Large intestine (tissue), 3 donors: ENCODE measurements around the gene CD101. TPM values are rescaled to one million over a fixed set of nuclear protein-coding genes. Genes with fewer than 3 reads are reported as not detected.
"Not testable (repeated sequence)": the region's sequence is repeated elsewhere in the genome, so short reads cannot be mapped to it uniquely, and the experiment has no call there.

Source experiments
- DNase-seq, 2 donors: peaks; one replicate each; pipeline versions ENCODE4 v3.0.0 to v3.0.0-alpha.2; 2013
- H3K27ac ChIP-seq: one replicate; pipeline ENCODE4 v1.5.1; 2013; ENCODE audit warnings: low read length
- H3K27me3 ChIP-seq: 2 replicates; pipeline ENCODE4 v1.6.1; 2013; ENCODE audit warnings: low read length; ENCODE audit not compliant: control insufficient read depth, insufficient read depth
- H3K36me3 ChIP-seq: 2 replicates; pipeline ENCODE4 v1.6.1; 2013; ENCODE audit warnings: low read length; ENCODE audit not compliant: control insufficient read depth, insufficient read depth
- H3K4me1 ChIP-seq: one replicate; pipeline ENCODE4 v1.6.1; 2013; ENCODE audit warnings: low read length; ENCODE audit not compliant: control insufficient read depth, insufficient read depth
- H3K4me3 ChIP-seq: one replicate; pipeline ENCODE4 v1.5.1; 2013; ENCODE audit warnings: low read length
- H3K9me3 ChIP-seq: one replicate; pipeline ENCODE4 v1.6.1; 2013; ENCODE audit warnings: mild to moderate bottlenecking, low read depth, low read length, moderate library complexity; ENCODE audit not compliant: control insufficient read depth
- WGBS: methylation state at CpG from one replicate; pipeline ENCODE4 v1.1.5; 2013; ENCODE audit warnings: low lambda C conversion rate; ENCODE audit not compliant: insufficient coverage; 5-methylcytosine and 5-hydroxymethylcytosine counted together
- polyA plus RNA-seq: library from polyadenylated mRNA; unstranded; fragments of 120-200 nt; gene quantifications from one replicate; pipeline ENCODE4 v1.2.1, GENCODE V29; 2013

The CD101 gene
- polyA plus RNA-seq, 1 donor: 4.6 TPM

GRCh38 chr1:116966791-116967190, 34.8 kb upstream of the CD101 start:
- DNase-seq: no peak
- no peak overlapping the region for H3K27ac ChIP-seq
- 100% methylated on average over 1 of the region's 11 CpGs for WGBS
- no peaks in the 10 kb centered on the region for H3K4me1 ChIP-seq
- H3K36me3 ChIP-seq: peaks cover 19% of the 10 kb centered on the region
- H3K4me3 ChIP-seq: no peak overlapping the region
- no peaks in the 10 kb centered on the region for H3K9me3 ChIP-seq
- H3K27me3 ChIP-seq: no peaks in the 10 kb centered on the region

DNA sequence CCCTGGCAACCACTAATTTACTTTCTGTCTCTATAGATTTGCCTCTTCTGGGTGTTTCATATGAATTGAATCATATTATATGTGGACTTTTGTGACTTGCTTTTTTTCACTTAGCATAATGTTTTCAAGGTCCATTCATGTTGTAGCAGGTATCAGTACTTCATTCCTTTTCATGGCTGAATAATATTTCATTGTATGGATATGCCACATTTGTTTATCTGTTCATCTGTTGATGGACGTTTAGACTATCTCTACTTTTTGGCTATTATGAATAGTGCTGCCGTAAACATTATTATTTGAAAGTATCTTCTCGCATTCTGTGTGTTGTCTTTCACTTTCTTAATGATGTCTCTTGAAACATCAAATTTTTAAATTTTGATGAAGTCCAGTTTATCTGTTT, 32.8 kb upstream of the CD101 start:
- no peak for DNase-seq
- no peak overlapping the region for H3K4me3 ChIP-seq
- H3K36me3 ChIP-seq: peaks cover 14% of the 10 kb centered on the region
- H3K27ac ChIP-seq: no peak overlapping the region
- no peaks in the 10 kb centered on the region for H3K9me3 ChIP-seq
- no peaks in the 10 kb centered on the region for H3K27me3 ChIP-seq
- WGBS: 80% methylated on average over 1 of the region's 3 CpGs
- H3K4me1 ChIP-seq: no peaks in the 10 kb centered on the region

DNA sequence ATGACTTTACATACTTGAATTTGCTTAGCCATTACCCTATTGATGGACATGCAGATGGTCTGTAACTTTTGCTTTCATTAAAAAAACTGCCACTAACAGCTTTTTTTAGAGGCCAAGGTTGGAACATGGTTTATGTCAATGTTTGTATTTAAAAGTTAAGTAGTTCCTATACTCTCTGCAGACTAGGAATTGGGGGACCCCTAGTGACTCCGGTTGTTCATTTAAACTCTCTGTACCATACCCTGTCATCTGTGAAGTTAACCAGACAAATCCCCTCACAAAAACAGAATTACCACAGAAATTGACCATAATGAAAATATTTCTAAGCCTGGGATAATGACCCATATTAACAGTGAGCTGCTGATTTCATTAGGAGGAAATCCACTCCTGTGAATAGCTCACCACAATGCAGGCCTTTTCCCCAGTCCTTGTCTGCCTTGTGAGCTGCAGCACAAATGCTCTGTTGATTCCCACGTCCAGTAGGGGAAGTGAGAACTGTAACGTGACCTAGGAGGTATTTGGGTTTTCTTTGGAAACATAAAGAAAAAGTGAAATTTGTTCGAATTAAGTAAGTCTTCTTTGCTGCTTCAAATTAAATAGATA, 30.2 kb upstream of the CD101 start:
- Histone ChIP-seq H3K9me3 (peaks cover 4% of the 10 kb centered on the region), H3K27ac (no peak overlapping the region), H3K4me1 (no peaks in the 10 kb centered on the region), H3K36me3 (peaks cover 14% of the 10 kb centered on the region), H3K27me3 (no peaks in the 10 kb centered on the region), H3K4me3 (no peak overlapping the region)
- no peak for DNase-seq
- WGBS: 78% methylated on average over 3 of the region's 4 CpGs

GRCh38 chr1:116971965-116972673, 29.4 kb upstream of the CD101 start:
- no peaks in the 10 kb centered on the region for H3K4me1 ChIP-seq
- H3K9me3 ChIP-seq: peaks cover 4% of the 10 kb centered on the region
- 93% methylated on average over 3 of the region's 6 CpGs for WGBS
- DNase-seq: no peak
- H3K27me3 ChIP-seq: no peaks in the 10 kb centered on the region
- H3K4me3 ChIP-seq: no peak overlapping the region
- H3K27ac ChIP-seq: no peak overlapping the region
- peaks cover 10% of the 10 kb centered on the region for H3K36me3 ChIP-seq

DNA sequence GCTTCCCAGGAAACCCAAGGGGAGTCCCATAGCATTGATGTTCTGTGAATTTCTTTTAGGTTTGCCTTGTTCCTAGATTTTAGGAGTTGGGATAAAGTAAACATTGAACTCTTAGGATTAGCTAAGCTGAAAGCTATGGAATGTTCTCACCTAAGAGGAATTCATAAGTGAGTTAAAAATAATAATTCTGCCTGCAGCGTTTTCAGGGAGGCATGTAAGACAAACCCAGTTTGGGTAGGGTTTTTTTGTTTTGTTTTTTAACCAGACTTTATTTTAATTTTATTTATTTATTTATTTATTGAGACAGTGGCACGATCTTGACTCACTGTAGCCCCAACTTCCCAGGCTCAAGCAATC, 28.9 kb upstream of the CD101 start:
- Histone ChIP-seq H3K9me3 (peaks cover 4% of the 10 kb centered on the region), H3K4me3 (no peak overlapping the region), H3K27me3 (no peaks in the 10 kb centered on the region), H3K27ac (no peak overlapping the region), H3K4me1 (no peaks in the 10 kb centered on the region), H3K36me3 (peaks cover 9% of the 10 kb centered on the region)
- DNase-seq: no peak
- WGBS: 80% methylated on average over 1 of the region's 2 CpGs

- not testable (repeated sequence) for H3K9me3 ChIP-seq, DNase-seq, H3K36me3 ChIP-seq, H3K27ac ChIP-seq, H3K4me3 ChIP-seq, H3K27me3 ChIP-seq
- H3K4me1 ChIP-seq: peaks cover 32% of the 10 kb centered on the region
- whole genome bisulfite sequencing: no CpG with 5 or more reads among the region's 1 CpG
Observed at GRCh38 chr1:116980309-116980708, 21.3 kb upstream of the CD101 start.

DNA sequence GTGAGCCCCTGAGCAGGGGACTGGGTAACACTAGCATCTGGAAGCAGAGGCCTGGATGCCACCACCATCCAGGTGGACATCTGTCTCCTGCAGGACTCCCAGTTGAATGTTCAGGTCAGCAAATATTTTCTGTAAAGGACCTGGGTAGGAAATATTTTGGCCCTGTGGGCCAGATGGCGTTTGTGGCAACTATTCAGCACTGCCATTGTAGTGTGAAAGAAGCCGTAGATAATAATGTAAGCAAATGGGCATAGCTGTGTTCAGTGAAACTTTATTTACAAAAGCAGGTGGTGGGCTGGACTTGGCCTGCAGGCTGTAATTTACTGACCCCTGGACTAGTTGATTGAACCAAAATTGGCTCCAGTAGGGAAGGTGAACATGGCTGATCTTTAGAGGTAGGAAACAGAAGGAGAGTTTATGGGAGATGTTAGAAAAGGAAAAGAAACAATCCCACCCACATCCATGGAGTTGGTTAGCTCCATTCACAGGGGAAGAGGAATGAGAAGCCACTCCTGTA, 20.0 kb upstream of the CD101 start:
- Histone ChIP-seq H3K4me3 (no peak overlapping the region), H3K4me1 (peaks cover 33% of the 10 kb centered on the region), H3K9me3 (no peaks in the 10 kb centered on the region), H3K27me3 (no peaks in the 10 kb centered on the region), H3K36me3 (no peaks in the 10 kb centered on the region), H3K27ac (peak overlapping the region; percentile 64)
- no CpG with 5 or more reads among the region's 2 CpGs for WGBS
- no peak for DNase-seq

- no peaks in the 10 kb centered on the region for H3K9me3 ChIP-seq
- no CpG with 5 or more reads among the region's 9 CpGs for WGBS
- peaks cover 39% of the 10 kb centered on the region for H3K4me1 ChIP-seq
- DNase-seq: peak; percentile 95 to 98
- H3K27me3 ChIP-seq: no peaks in the 10 kb centered on the region
- peak overlapping the region; percentile 92 for H3K27ac ChIP-seq
- H3K4me3 ChIP-seq: no peak overlapping the region
- H3K36me3 ChIP-seq: no peaks in the 10 kb centered on the region
Observed at GRCh38 chr1:116982319-116983004, 19.1 kb upstream of the CD101 start.

GRCh38 chr1:116983112-116983511, 18.4 kb upstream of the CD101 start:
- no peak overlapping the region for H3K4me3 ChIP-seq
- H3K4me1 ChIP-seq: peaks cover 44% of the 10 kb centered on the region
- no peak for DNase-seq
- peak overlapping the region; percentile 92 for H3K27ac ChIP-seq
- H3K9me3 ChIP-seq: no peaks in the 10 kb centered on the region
- no peaks in the 10 kb centered on the region for H3K27me3 ChIP-seq
- no CpG with 5 or more reads among the region's 5 CpGs for WGBS
- no peaks in the 10 kb centered on the region for H3K36me3 ChIP-seq

- H3K4me1 ChIP-seq: peaks cover 44% of the 10 kb centered on the region
- H3K27ac ChIP-seq: peak overlapping the region; percentile 92
- H3K36me3 ChIP-seq: no peaks in the 10 kb centered on the region
- no peak overlapping the region for H3K4me3 ChIP-seq
- peak in 1 of 2 donors; percentile 41 for DNase-seq
- H3K27me3 ChIP-seq: no peaks in the 10 kb centered on the region
- WGBS: 66% methylated on average over 3 of the region's 4 CpGs
- no peaks in the 10 kb centered on the region for H3K9me3 ChIP-seq
Observed at GRCh38 chr1:116983678-116984077, 17.9 kb upstream of the CD101 start.
